HCT116 (cell line): ENCODE data around the gene EHF. TPM values are rescaled to one million over a fixed set of nuclear protein-coding genes. Genes with fewer than 3 reads are reported as not detected.

Experiments
- ATAC-seq: fragments of 200-7000 bp; cut with Tn5 transposase; 2 replicates; pipeline ENCODE4 v1.9.1; 2020; ENCODE audit warnings: mild to moderate bottlenecking, moderate library complexity
- BruUV-seq: library from RNA; stranded (reverse); fragments of 400-500 nt; replicated peaks from 2 replicates; lab custom pipeline; 2021; lab: Mats Ljungman, UMichigan
- CTCF ChIA-PET: fragments of 300-600 bp; sonication (Branson Sonifier 250); formaldehyde crosslinking; loops from one replicate; lab custom pipeline; 2021; ENCODE audit warnings: antibody characterized with exemption; lab: Charles Lee
- POLR2A ChIA-PET: fragments of 300-600, 350-600 bp; sonication (Branson Sonifier 250); formaldehyde crosslinking; loops from one replicate; lab custom pipeline; 2021; ENCODE audit warnings: antibody characterized with exemption; lab: Charles Lee
- RAD21 ChIA-PET, 2 experiments: fragments of 300-600 bp; sonication (Branson Sonifier 250); formaldehyde crosslinking; loops; one replicate each; lab custom pipeline; 2023; ENCODE audit warnings: low total read pairs in 2 of 2; ENCODE audit not compliant: uncharacterized antibody in 2 of 2, unreplicated experiment in 2 of 2, low non-redundant PET in 1 of 2; lab: Charles Lee
- DNase-seq: peaks from one replicate; pipeline ENCODE4 v3.0.0-alpha.2; 2010; ENCODE audit warnings: low read depth, low spot score
- H2AFZ ChIP-seq: fragments of 200-600 bp; shearing (Covaris generic), sonication (generic); 2 replicates; pipeline ENCODE4 v1.6.1; 2017; ENCODE audit warnings: low read depth, mixed run types, mixed read lengths, antibody characterized with exemption, low read length; ENCODE audit not compliant: poor library complexity, severe bottlenecking
- H3K27ac ChIP-seq: 2 replicates; pipeline ENCODE4 v1.5.1; 2012; ENCODE audit warnings: low read depth, low read length
- H3K27me3 ChIP-seq: fragments of 200-600 bp; sonication (generic); 2 replicates; pipeline ENCODE4 v1.6.1; 2016; ENCODE audit warnings: mixed run types, low read length, mixed read lengths; ENCODE audit not compliant: insufficient read depth
- H3K36me3 ChIP-seq, 2 experiments: fragments of 200-500 bp in 1 of 2; fragments of 200-600 bp in 1 of 2; sonication (Bioruptor generic) in 1 of 2; sonication (generic) in 1 of 2; 2 replicates each; pipeline versions ENCODE4 v1.5.1 to v1.6.1; 2014 to 2016; ENCODE audit warnings: low read length in 2 of 2, inconsistent platforms in 1 of 2, mixed read lengths in 1 of 2, mixed run types in 1 of 2; ENCODE audit not compliant: insufficient read depth in 2 of 2, control insufficient read depth in 1 of 2
- H3K4me1 ChIP-seq, 2 experiments: fragments of 200-600 bp in 1 of 2; sonication (generic) in 1 of 2; 2 replicates each; pipeline versions ENCODE4 v1.5.1 to v1.6.1; 2012 to 2017; ENCODE audit warnings: low read length in 2 of 2, inconsistent platforms in 1 of 2, mild to moderate bottlenecking in 1 of 2, mixed read lengths in 1 of 2, mixed run types in 1 of 2, moderate library complexity in 1 of 2; ENCODE audit not compliant: insufficient read depth in 2 of 2, control insufficient read depth in 1 of 2
- H3K4me2 ChIP-seq: fragments of 200-600 bp; sonication (generic); 2 replicates; pipeline ENCODE4 v1.6.1; 2017; ENCODE audit warnings: mixed run types, low read length, mixed read lengths
- H3K4me3 ChIP-seq, 2 experiments: fragments of 200-600 bp in 1 of 2; sonication (generic) in 1 of 2; replicated peaks in 1 of 2; 2 replicates each; pipeline ENCODE4 v1.5.1; 2011 to 2016; ENCODE audit warnings: low read length in 2 of 2, control low read depth in 1 of 2, low read depth in 1 of 2, mild to moderate bottlenecking in 1 of 2, mixed read lengths in 1 of 2, mixed run types in 1 of 2
- H3K79me2 ChIP-seq: fragments of 200-600 bp; sonication (generic); 2 replicates; pipeline ENCODE4 v1.6.1; 2017; ENCODE audit warnings: mild to moderate bottlenecking, mixed run types, low read length, moderate library complexity, mixed read lengths; ENCODE audit not compliant: insufficient read depth
- H3K9ac ChIP-seq: fragments of 200-600 bp; sonication (generic); 2 replicates; pipeline ENCODE4 v1.6.1; 2016; ENCODE audit warnings: low read length, mixed read lengths
- H3K9me2 ChIP-seq: fragments of 200-600 bp; sonication (generic), shearing (Covaris generic); 2 replicates; pipeline ENCODE4 v1.6.1; 2017; ENCODE audit warnings: mixed run types, mild to moderate bottlenecking, moderate library complexity; ENCODE audit not compliant: insufficient read depth
- H3K9me3 ChIP-seq, 2 experiments: fragments of 200-500 bp in 1 of 2; fragments of 200-600 bp in 1 of 2; sonication (Bioruptor generic) in 1 of 2; sonication (generic) in 1 of 2; 2 replicates each; pipeline ENCODE4 v1.6.1; 2014 to 2017; ENCODE audit warnings: low read length in 2 of 2, mixed read lengths in 2 of 2, inconsistent platforms in 1 of 2, low read depth in 1 of 2, mild to moderate bottlenecking in 1 of 2, mixed run types in 1 of 2, moderate library complexity in 1 of 2; ENCODE audit not compliant: control insufficient read depth in 1 of 2, insufficient read depth in 1 of 2
- H4K20me1 ChIP-seq: fragments of 200-600 bp; sonication (generic), shearing (Covaris generic); 2 replicates; pipeline ENCODE4 v1.6.1; 2017; ENCODE audit warnings: mixed run types, mild to moderate bottlenecking, moderate library complexity; ENCODE audit not compliant: insufficient read depth
- ATF3 ChIP-seq: IDR thresholded peaks from 2 replicates; pipeline ENCODE4 v1.6.1; 2012
- EGR1 ChIP-seq: IDR thresholded peaks from 2 replicates; pipeline ENCODE4 v1.6.1; 2012; ENCODE audit warnings: low read depth
- EZH2 ChIP-seq: fragments of 200-600 bp; sonication (generic); IDR thresholded peaks from 2 replicates; pipeline ENCODE4 v1.6.1; 2017; ENCODE audit warnings: antibody characterized with exemption, mixed run types
- FOSL1 ChIP-seq: IDR thresholded peaks from 2 replicates; pipeline ENCODE4 v1.6.1; 2012; ENCODE audit warnings: low read depth
- MAX ChIP-seq: IDR thresholded peaks from 2 replicates; pipeline ENCODE4 v1.6.1; 2012
- POLR2A ChIP-seq: IDR thresholded peaks from 2 replicates; pipeline ENCODE4 v1.7.0; 2011; ENCODE audit warnings: borderline replicate concordance; ENCODE audit not compliant: insufficient read depth, insufficient read length; ENCODE audit errors: extremely low read depth
- RAD21 ChIP-seq: IDR thresholded peaks from 2 replicates; pipeline ENCODE4 v1.6.1; 2012; ENCODE audit warnings: low read depth, mild to moderate bottlenecking
- SIN3A ChIP-seq: IDR thresholded peaks from 2 replicates; pipeline ENCODE4 v1.6.1; 2012; ENCODE audit warnings: low read depth
- SP1 ChIP-seq: IDR thresholded peaks from 2 replicates; pipeline ENCODE4 v1.6.1; 2012; ENCODE audit warnings: low read depth
- TCF7L2 ChIP-seq: IDR thresholded peaks from 2 replicates; pipeline ENCODE4 v1.7.0; 2011; ENCODE audit warnings: borderline replicate concordance, inconsistent platforms; ENCODE audit not compliant: insufficient read depth, insufficient read length; ENCODE audit errors: extremely low read depth
- YY1 ChIP-seq: IDR thresholded peaks from 2 replicates; pipeline ENCODE4 v1.6.1; 2011; ENCODE audit warnings: low read length, low read depth, moderate library complexity, mild to moderate bottlenecking; ENCODE audit not compliant: insufficient replicate concordance; ENCODE audit errors: extremely low read depth
- ZFX ChIP-seq: fragments of 450-650 bp; IDR thresholded peaks from 2 replicates; pipeline ENCODE4 v1.6.1; 2017
- intact Hi-C: fragments of 100-400 bp; cut with micrococcal nuclease; formaldehyde crosslinking; loops from 2 replicates; pipeline ENCODE4 v1.10.0; 2022
- total RNA-seq: library from RNA; stranded (reverse); gene quantifications from one replicate; pipeline ENCODE4 v1.2.1, GENCODE V29; 2021; ENCODE audit not compliant: unreplicated experiment

Gene EHF
- total RNA-seq, 1 experiment from 2014 or later: 51.5 TPM

- DNase-seq (no peak), ATAC-seq (no peak)
- H2AFZ ChIP-seq: no peak overlapping the region
- H3K27ac ChIP-seq: no peak overlapping the region
- H3K4me3 ChIP-seq: no peak overlapping the region
- no peaks in the 10 kb centered on the region for H4K20me1 ChIP-seq
- POLR2A ChIA-PET: interaction anchor here (1.7 kb wide), 1 partner anchor 10 kb away, joined by 7 read pairs; no protein-coding TSS in a partner anchor
- intact Hi-C loops: no loop called here
- no peaks in the 10 kb centered on the region for H3K9me3 ChIP-seq
- H3K4me2 ChIP-seq: no peak overlapping the region
- H3K4me1 ChIP-seq: peaks cover 3 to 53% of the 10 kb centered on the region in 2 experiments; a peak in 3 of 4 replicates
- H3K9ac ChIP-seq: no peak overlapping the region
- H3K27me3 ChIP-seq: no peaks in the 10 kb centered on the region
- BruUV-seq: no TSS peak
- H3K36me3 ChIP-seq: no peaks in the 10 kb centered on the region
- TF ChIP-seq EZH2 (no peak), EGR1 (no peak), TCF7L2 (no peak), FOSL1 (no peak), SP1 (no peak), POLR2A (no peak), SIN3A (no peak), ATF3 (no peak), MAX (no peak), RAD21 (no peak), YY1 (no peak), ZFX (no peak)
- H3K79me2 ChIP-seq: no peaks in the 10 kb centered on the region
- CTCF ChIA-PET: no interaction called here
- RAD21 ChIA-PET: no interaction called here
- H3K9me2 ChIP-seq: no peaks in the 10 kb centered on the region
These were observed 10.4 kb upstream of the EHF start for GRCh38 chr11:34610324-34611041.
